Gastroesophageal sphincter (tissue), 4 donors: Measurements from ENCODE around the gene DNM3. TPM values are rescaled to one million over a fixed set of nuclear protein-coding genes. Genes with fewer than 3 reads are reported as not detected.

Experiments used
- ATAC-seq: fragments of 150-250 bp; one replicate; pipeline ENCODE4 v1.9.1; 2016; ENCODE audit warnings: mild to moderate bottlenecking, moderate library complexity
- H3K27ac ChIP-seq, 4 donors: fragments of 200-600 bp; sonication (generic) in 3 of 4; 1 replicate in 3 of 4; 2 replicates in 1 of 4; pipeline ENCODE4 v1.5.1; 2016 to 2019
- H3K27me3 ChIP-seq: fragments of 200-600 bp; sonication (generic); one replicate; pipeline ENCODE4 v1.5.1; 2019
- H3K36me3 ChIP-seq, 2 donors: fragments of 200-600 bp; sonication (generic); one replicate each; pipeline ENCODE4 v1.5.1; 2019; ENCODE audit warnings: control low read depth in 1 of 2
- H3K4me1 ChIP-seq, 3 donors: fragments of 200-600 bp; sonication (generic); 1 replicate in 2 of 3; 2 replicates in 1 of 3; pipeline ENCODE4 v1.5.1; 2016 to 2019; ENCODE audit warnings: control low read depth in 2 of 3
- H3K4me3 ChIP-seq, 2 donors: fragments of 200-600 bp; sonication (generic); one replicate each; pipeline ENCODE4 v1.5.1; 2019; ENCODE audit warnings: mild to moderate bottlenecking in 1 of 2, moderate library complexity in 1 of 2
- H3K9me3 ChIP-seq, 3 donors: fragments of 200-600 bp; sonication (generic); one replicate each; pipeline ENCODE4 v1.5.1; 2017 to 2019; ENCODE audit warnings: control low read depth in 2 of 3
- CTCF ChIP-seq, 4 experiments: fragments of 200-600 bp in 2 of 4; fragments of 450-650 bp in 2 of 4; sonication (generic) in 1 of 4; IDR thresholded peaks; one replicate each; pipeline ENCODE4 v1.5.1; 2017 to 2019; ENCODE audit warnings: antibody characterized with exemption in 4 of 4, mild to moderate bottlenecking in 2 of 4, moderate library complexity in 2 of 4
- EP300 ChIP-seq: sonication (generic); formaldehyde crosslinking; IDR thresholded peaks from one replicate; pipeline ENCODE4 v1.6.1; 2017; ENCODE audit warnings: antibody characterized with exemption, mild to moderate bottlenecking
- POLR2A ChIP-seq, 2 donors: fragments of 450-650 bp; IDR thresholded peaks; one replicate each; pipeline ENCODE4 v1.6.1; 2017; ENCODE audit warnings: antibody characterized with exemption in 2 of 2, mild to moderate bottlenecking in 2 of 2, moderate library complexity in 1 of 2
- POLR2AphosphoS5 ChIP-seq: sonication (generic); formaldehyde crosslinking; IDR thresholded peaks from one replicate; pipeline ENCODE4 v1.6.1; 2017; ENCODE audit warnings: antibody characterized with exemption
- WGBS, 2 donors: methylation state at CpG; one replicate each; pipeline ENCODE4 v1.1.5; 2018; ENCODE audit warnings: low coverage in 1 of 2; 5-methylcytosine and 5-hydroxymethylcytosine counted together
- total RNA-seq, 4 donors: library from RNA; depleted of rRNA; stranded (reverse); fragments of >200 nt; gene quantifications; one replicate each; pipeline ENCODE4 v1.1.0, GENCODE V29; 2016

The DNM3 gene
- total RNA-seq, 4 donors from 2014 or later = 1.9 to 5.0 (median 3.9) TPM

- Histone ChIP-seq H3K4me1 (no peaks in the 10 kb centered on the region), H3K9me3 (no peaks in the 10 kb centered on the region), H3K4me3 (no peak overlapping the region), H3K36me3 (no peaks in the 10 kb centered on the region), H3K27me3 (no peaks in the 10 kb centered on the region), H3K27ac (no peak overlapping the region)
- ATAC-seq = no peak
- no peak for TF ChIP-seq POLR2AphosphoS5
- TF ChIP-seq EP300 = no peak
- no peak for TF ChIP-seq CTCF (IDR thresholded peaks at IDR 0.05)
- TF ChIP-seq POLR2A (IDR thresholded peaks at IDR 0.05) = no peak
- 84 to 94% methylated on average over 3 of the region's 3 CpGs for WGBS, 2 donors
These were observed 162.7 kb downstream of the DNM3 start for GRCh38 chr1:172003766-172004530.

GRCh38 chr1:172004671-172005070 lies 163.4 kb downstream of the DNM3 start:
- Histone ChIP-seq H3K36me3 (no peaks in the 10 kb centered on the region), H3K4me1 (no peaks in the 10 kb centered on the region), H3K4me3 (no peak overlapping the region), H3K27ac (no peak overlapping the region), H3K9me3 (no peaks in the 10 kb centered on the region), H3K27me3 (no peaks in the 10 kb centered on the region)
- TF ChIP-seq POLR2AphosphoS5 (no peak), POLR2A (IDR thresholded peaks at IDR 0.05) (no peak), CTCF (IDR thresholded peaks at IDR 0.05) (no peak), EP300 (no peak)
- ATAC-seq = no peak

GRCh38 chr1:172005856-172006255 lies 164.6 kb downstream of the DNM3 start:
- Histone ChIP-seq H3K27me3 (no peaks in the 10 kb centered on the region), H3K4me1 (no peaks in the 10 kb centered on the region), H3K4me3 (no peak overlapping the region), H3K9me3 (no peaks in the 10 kb centered on the region), H3K27ac (no peak overlapping the region), H3K36me3 (no peaks in the 10 kb centered on the region)
- TF ChIP-seq EP300 (no peak), POLR2AphosphoS5 (no peak), CTCF (IDR thresholded peaks at IDR 0.05) (no peak), POLR2A (IDR thresholded peaks at IDR 0.05) (no peak)
- no peak for ATAC-seq
- WGBS, 2 donors = 83 to 88% methylated on average over 1 of the region's 1 CpG

- Histone ChIP-seq H3K27me3 (no peaks in the 10 kb centered on the region), H3K27ac (no peak overlapping the region), H3K4me1 (no peaks in the 10 kb centered on the region), H3K9me3 (no peaks in the 10 kb centered on the region), H3K4me3 (no peak overlapping the region), H3K36me3 (no peaks in the 10 kb centered on the region)
- no peak for ATAC-seq
- TF ChIP-seq CTCF (IDR thresholded peaks at IDR 0.05) = no peak
- no peak for TF ChIP-seq EP300
- no peak for TF ChIP-seq POLR2A (IDR thresholded peaks at IDR 0.05)
- no peak for TF ChIP-seq POLR2AphosphoS5
These were observed 165.4 kb downstream of the DNM3 start for GRCh38 chr1:172006660-172007059.

- Histone ChIP-seq H3K36me3 (no peaks in the 10 kb centered on the region), H3K4me1 (no peaks in the 10 kb centered on the region), H3K4me3 (no peak overlapping the region), H3K27me3 (no peaks in the 10 kb centered on the region), H3K27ac (no peak overlapping the region), H3K9me3 (no peaks in the 10 kb centered on the region)
- no peak for ATAC-seq
- TF ChIP-seq EP300 (no peak), CTCF (IDR thresholded peaks at IDR 0.05) (no peak), POLR2A (IDR thresholded peaks at IDR 0.05) (no peak), POLR2AphosphoS5 (no peak)
- WGBS, 2 donors = 38% methylated on average over 1 of the region's 1 CpG; no CpG with 5 or more reads in 1 of the 2 donors
These were observed 177.5 kb downstream of the DNM3 start for GRCh38 chr1:172018727-172019311.
